NCI-H1092 (cell line): ENCODE data around the gene DNAJC10.
"Not testable (repeated sequence)": the region's sequence is repeated elsewhere in the genome, so short reads cannot be mapped to it uniquely, and the experiment has no call there.

Source experiments
- DNase-seq: peaks from one replicate; lab custom pipeline; 2025; lab: John Stamatoyannopoulos, UW

Gene DNAJC10, protein sequence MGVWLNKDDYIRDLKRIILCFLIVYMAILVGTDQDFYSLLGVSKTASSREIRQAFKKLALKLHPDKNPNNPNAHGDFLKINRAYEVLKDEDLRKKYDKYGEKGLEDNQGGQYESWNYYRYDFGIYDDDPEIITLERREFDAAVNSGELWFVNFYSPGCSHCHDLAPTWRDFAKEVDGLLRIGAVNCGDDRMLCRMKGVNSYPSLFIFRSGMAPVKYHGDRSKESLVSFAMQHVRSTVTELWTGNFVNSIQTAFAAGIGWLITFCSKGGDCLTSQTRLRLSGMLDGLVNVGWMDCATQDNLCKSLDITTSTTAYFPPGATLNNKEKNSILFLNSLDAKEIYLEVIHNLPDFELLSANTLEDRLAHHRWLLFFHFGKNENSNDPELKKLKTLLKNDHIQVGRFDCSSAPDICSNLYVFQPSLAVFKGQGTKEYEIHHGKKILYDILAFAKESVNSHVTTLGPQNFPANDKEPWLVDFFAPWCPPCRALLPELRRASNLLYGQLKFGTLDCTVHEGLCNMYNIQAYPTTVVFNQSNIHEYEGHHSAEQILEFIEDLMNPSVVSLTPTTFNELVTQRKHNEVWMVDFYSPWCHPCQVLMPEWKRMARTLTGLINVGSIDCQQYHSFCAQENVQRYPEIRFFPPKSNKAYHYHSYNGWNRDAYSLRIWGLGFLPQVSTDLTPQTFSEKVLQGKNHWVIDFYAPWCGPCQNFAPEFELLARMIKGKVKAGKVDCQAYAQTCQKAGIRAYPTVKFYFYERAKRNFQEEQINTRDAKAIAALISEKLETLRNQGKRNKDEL

GRCh38 chr2:182715892-182716649 is at the start of gene DNAJC10:
DNAJC10 (plus strand) TSS chr2:182716257; CDS start chr2:182718087, 1,830 bp downstream.
- DNase-seq, result peak; percentile 85

DNA sequence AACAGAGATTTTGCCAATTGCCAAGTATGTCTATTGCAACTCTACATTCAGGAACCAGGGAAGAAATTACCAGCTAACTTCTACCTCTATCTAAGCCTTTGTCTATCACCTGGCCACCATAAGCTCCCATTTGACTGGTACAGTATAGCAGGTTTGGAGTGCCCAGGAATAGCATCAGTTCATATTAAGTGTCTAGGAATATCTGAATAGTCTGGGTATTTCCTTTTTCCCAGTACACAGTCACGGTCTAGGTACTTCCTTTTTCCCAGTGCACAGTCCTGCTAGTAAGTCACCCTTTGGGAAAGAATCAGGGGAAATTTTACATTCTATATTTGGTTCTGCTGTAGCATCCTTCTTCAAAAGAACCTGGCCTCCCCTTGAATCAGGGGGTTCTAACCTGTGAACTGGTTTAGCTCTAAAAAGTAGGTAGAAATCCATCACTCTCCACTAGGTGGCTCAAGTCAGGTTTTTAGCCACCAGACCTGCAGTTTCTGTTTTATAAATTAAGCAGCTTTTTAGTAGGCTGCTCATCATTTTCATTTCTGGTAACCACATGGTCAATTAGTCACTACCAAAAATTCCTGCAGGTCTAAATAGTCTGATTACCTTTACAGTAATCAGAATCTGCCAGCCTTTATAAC is 49.3 kb upstream of the DNAJC10 start:
- DNase-seq, result no peak

DNA sequence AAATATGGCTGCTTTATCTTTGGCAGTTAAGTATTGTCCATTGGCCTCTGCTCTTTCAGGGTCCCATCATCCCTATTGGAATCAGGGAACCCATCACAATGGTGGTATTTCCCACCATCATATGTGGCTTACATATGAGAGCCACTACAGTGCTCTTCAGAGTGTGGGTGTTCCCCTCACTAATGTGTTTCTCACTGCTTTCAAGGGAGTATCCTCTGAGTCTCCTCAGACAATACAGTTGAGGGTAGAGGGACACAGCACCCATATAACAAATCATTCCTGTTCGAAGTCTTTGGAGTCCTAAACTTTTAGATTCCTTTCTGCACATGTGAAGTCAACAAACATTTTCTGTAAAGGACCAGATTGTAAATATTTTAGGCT is 48.8 kb upstream of the DNAJC10 start:
- DNase-seq, result no peak

GRCh38 chr2:182668671-182669070 is 47.4 kb upstream of the DNAJC10 start:
- DNase-seq, result peak; percentile 86

- DNase-seq, result no peak
Observed at GRCh38 chr2:182672466-182673165, 43.4 kb upstream of the DNAJC10 start.

DNA sequence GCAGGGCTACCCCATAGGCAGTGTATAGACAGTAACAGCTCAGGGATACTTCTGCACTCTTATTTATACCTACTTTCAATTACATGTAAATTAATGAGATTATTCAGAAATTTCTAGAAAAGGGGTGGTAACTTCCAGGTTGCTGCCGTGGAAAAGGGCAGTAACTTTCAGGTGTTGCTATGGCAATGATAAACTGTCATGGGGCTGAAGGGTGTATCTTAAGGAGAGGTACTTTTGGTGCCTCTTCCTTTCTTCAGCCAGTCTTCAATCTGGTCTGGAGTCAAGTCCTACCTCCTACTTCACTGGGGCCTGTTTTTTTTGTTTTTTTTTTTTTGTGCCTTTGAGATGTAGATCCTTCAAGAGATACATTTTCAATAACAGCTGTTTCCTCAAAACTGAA is 35.2 kb upstream of the DNAJC10 start:
- DNase-seq, result no peak

DNA sequence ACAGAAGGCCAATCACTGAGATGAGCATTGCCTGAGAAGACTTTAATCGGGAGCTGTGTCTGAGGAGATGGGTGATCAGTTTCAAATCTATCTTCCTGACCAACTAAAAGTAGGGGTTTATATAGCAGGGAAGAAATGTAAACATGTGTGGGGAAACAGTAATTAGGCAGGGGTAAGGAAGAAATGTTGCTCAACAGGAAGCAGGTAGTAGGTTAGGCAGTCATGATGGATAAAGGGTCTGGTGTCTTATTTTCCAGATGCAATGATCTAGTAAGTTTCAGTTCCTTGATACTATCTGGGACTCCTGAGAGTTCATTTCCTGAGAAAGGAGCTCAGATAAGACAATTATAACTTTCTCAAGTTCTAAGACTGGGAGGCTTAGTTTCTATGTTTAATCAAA is 33.8 kb upstream of the DNAJC10 start:
- no peak for DNase-seq

GRCh38 chr2:182685559-182685958 is 30.5 kb upstream of the DNAJC10 start:
- DNase-seq, result no peak

DNA sequence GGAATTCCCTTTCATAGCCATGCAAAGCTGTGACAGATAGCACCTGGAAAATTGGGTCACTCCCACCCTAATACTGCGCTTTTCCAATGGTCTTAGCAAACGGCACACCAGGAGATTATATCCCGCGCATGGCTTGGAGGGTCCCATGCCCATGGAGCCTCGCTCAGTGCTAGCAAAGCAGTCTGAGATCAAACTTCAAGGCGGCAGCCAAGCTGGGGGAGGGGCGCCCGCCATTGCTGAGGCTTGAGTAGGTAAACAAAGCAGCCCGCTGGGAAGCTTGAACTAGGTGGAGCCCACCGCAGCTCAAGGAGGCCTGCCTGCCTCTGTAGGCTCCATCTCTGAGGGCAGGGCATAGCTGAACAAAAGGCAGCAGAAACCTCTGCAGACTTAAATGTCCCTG is 29.3 kb upstream of the DNAJC10 start:
- DNase-seq, result not testable (repeated sequence)

- no peak for DNase-seq
Observed at GRCh38 chr2:182694189-182694588, 21.9 kb upstream of the DNAJC10 start.

DNA sequence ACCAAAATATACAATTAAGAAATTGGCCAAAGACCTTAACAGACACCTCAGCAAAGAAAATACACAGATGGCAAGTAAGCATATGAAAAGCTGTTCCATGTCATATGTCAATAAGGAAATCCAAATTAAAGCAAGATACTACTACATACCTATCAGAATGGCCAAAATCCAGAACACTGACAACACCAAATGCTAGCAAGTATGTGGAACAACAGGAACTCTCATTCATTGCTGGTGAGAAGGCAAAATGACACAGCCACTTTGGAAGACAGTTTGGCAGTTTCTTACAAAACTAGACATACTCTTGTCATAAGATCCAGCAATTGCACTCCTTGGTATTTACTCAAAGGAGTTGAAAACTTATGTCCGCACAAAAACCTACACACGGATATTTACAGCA is 20.3 kb upstream of the DNAJC10 start:
- DNase-seq, result no peak

DNA sequence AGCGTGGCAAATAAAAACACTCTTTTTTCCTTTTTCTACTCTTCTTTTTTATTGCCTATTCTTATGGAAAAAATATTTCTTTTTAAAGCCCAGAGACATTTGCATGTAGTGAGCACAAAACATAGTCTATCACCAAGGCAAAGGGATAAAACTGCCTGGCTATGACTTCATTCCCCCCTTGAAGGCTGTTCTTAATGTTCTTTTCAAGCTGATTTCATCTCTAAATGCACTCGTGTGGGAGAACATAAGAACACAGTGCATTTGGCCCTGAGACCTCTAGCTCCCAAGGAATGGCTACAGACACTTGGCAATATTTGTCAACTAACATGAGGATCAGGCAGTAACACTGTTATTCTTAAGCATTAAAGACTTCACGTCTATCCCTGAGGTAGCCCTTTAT is 17.4 kb upstream of the DNAJC10 start:
- DNase-seq, result no peak

DNA sequence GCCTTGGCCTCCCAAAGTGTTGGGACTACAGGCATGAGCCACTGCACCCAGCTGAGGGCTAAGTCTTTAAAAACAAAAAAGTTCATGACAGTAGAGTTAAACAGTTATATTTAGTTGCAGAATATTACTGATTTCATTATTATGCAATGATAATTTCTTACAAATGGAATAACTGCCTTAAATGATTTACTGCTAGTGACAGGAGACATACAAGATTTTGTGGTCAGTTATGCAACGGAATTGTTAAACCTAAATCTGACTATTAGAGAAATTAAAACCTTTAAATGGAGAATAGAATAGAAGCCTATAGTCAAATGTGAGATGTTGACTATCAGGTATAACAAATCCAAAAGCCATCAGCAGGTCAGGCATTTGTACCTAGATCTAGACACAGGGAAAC is 10.3 kb upstream of the DNAJC10 start:
- DNase-seq, result no peak

DNA sequence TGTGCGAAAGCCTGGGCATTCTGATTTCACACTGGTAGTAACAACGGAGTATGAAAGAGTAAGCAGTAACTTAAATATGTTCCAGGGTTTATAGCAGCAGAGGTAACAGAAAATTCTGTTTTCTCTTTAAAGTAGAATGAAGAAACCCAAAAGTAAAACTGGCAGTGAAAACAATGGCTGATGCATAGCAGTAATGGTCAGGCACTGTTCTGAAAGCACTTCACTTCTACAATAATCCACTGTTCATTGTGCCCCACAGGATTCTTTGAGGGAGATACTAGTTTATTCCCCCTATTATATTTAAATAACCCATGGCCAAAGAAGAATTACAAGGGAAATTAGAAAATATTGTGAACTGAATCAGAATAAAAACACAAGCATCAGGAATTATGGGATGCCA is 9.3 kb upstream of the DNAJC10 start:
- no peak for DNase-seq

DNA sequence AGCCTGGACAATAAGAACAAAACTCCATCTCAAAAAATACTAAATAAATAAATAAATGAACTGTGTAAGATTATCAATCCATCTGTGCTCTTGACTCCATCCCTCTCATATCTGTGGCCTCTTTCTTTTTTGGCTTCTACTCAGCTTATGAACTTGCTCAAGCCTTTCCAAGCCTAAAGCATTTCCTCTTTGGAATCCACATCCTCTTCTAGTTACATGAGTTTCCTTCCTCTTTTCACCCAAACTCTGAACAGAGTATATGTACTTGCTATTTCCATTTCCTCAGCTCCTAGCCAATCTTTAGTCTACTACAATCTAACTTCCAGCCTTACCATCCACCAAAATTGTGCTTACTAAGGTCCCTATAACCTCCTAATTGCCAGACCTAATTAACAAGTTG is 2.5 kb upstream of the DNAJC10 start:
- no peak for DNase-seq

DNA sequence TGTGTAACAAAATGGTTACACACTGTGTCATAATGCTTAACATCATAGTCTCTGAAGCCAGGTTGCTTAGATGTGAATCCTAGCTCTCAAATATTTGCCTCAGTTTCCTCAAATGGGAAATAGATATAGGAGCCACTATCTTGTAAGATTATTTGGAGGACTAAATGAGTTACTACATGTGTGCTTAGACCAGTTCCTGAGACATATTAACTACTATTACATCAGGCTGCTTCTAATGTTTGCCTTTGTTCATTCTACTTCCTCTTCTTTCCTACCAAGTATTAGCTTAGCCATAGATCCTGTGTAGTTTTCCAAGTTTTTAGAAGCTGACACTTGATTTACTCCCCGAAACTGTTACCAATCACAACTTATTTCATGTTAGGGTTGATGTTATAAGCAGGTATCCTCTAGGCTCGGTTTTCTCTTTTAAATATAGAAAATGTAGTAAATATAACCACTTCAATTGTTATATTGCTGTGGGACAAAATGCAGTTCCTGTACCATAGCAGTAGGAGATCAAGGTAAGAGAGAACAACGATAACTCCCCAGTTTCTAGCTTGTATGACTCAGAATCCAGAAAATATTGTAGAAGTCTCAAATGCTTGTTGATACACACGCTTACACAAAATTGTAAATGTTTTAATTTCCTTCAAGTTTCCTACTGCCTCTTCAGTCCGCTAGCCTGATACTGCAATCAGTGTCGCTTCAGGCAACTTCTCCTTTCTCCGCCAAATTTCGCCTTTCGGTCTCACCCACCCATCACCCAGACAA is 751 bp upstream of the DNAJC10 start:
- no peak for DNase-seq

- DNase-seq, result no peak
Observed at GRCh38 chr2:182716650-182716979, 558 bp downstream of the DNAJC10 start.

GRCh38 chr2:182717416-182717815 is 1.4 kb downstream of the DNAJC10 start:
- DNase-seq, result no peak

DNA sequence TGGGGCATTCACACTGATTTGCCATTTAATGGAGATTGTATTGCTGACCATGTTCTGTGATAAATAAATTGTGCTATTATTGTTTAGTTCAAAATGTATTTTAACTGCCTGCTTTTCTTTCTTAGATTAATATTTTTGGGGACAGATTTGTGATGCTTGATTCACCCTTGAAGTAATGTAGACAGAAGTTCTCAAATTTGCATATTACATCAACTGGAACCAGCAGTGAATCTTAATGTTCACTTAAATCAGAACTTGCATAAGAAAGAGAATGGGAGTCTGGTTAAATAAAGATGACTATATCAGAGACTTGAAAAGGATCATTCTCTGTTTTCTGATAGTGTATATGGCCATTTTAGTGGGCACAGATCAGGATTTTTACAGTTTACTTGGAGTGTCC is 1.8 kb downstream of the DNAJC10 start:
- no peak for DNase-seq

DNA sequence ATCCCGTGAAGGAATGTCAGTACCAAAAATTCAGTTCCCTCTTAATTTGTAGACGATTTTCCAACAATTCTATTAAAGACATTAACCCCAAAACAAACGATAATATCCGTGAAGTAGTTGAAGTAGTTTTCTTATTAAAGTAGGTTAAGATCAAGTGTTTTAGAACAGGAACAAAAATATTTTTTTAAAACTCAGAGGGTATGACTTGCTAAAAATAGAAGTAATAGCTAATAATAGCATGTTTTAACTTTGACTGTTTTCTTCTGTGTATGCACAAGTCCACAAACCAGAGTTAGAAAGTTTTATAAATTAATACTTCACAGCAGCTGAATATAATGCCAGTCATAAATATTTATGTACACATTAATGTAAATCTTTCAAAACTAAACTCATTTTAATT is 2.4 kb downstream of the DNAJC10 start:
- no peak for DNase-seq

DNA sequence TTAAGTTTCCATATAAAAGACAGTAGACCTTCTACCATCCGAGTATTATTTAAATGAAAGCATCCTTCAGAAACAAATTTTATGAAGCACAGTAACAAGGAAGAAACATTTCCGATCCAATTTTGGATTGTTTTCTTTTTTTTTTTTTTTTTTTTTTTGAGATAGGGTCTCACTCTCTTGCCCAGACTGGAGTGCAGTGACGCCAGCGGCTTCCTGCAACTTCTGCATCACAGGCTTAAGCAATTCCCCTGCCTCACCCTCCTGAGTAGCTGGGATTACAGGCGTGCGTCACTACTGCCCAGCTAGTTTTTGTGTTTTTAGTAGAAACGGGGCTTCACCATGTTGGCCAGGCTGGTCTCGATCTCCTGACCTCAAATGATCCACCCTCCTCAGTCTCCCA is 3.1 kb downstream of the DNAJC10 start:
- DNase-seq, result not testable (repeated sequence)
